Calu3 (cell line): Measurements from ENCODE around the gene COPS9. TPM values are rescaled to one million over a fixed set of nuclear protein-coding genes. Genes with fewer than 3 reads are reported as not detected.

Experiments
- BruUV-seq: library from RNA; stranded (reverse); fragments of 400-500 nt; replicated peaks from 2 replicates; lab custom pipeline; 2021; lab: Mats Ljungman, UMichigan
- CTCF ChIA-PET: fragments of 300-600 bp; sonication (Branson Sonifier 250); formaldehyde crosslinking; loops from one replicate; lab custom pipeline; 2022; ENCODE audit warnings: antibody characterized with exemption; lab: Charles Lee
- DNase-seq: peaks from one replicate; pipeline ENCODE4 v3.0.0; 2022
- H3K27ac Mint-ChIP-seq: one replicate; pipeline ENCODE4 v1.8.0; 2022; ENCODE audit warnings: mixed read lengths; ENCODE audit not compliant: unreplicated experiment
- H3K27me3 Mint-ChIP-seq: one replicate; pipeline ENCODE4 v1.8.0; 2022; ENCODE audit warnings: mixed read lengths; ENCODE audit not compliant: unreplicated experiment
- H3K36me3 Mint-ChIP-seq: one replicate; pipeline ENCODE4 v1.8.0; 2022; ENCODE audit warnings: mild to moderate bottlenecking, moderate library complexity, mixed read lengths; ENCODE audit not compliant: insufficient read depth, unreplicated experiment
- H3K4me1 Mint-ChIP-seq: one replicate; pipeline ENCODE4 v1.8.0; 2022; ENCODE audit warnings: mild to moderate bottlenecking, low read depth, mixed read lengths; ENCODE audit not compliant: unreplicated experiment
- H3K4me3 Mint-ChIP-seq: one replicate; pipeline ENCODE4 v1.8.0; 2022; ENCODE audit warnings: mild to moderate bottlenecking, low read depth, moderate library complexity, mixed read lengths; ENCODE audit not compliant: unreplicated experiment
- H3K9me3 Mint-ChIP-seq: one replicate; pipeline ENCODE4 v1.8.0; 2022; ENCODE audit warnings: low read depth, mixed read lengths; ENCODE audit not compliant: unreplicated experiment
- CTCF ChIP-seq: fragments of 200-600 bp; IDR thresholded peaks from one replicate; pipeline ENCODE4 v1.8.0; 2022; ENCODE audit warnings: antibody characterized with exemption; ENCODE audit not compliant: unreplicated experiment
- intact Hi-C: fragments of 100-400 bp; cut with micrococcal nuclease; formaldehyde crosslinking; loops from one replicate; pipeline ENCODE4 v1.10.0; 2022; ENCODE audit not compliant: unreplicated experiment
- total RNA-seq: library from RNA; stranded (reverse); gene quantifications from 2 replicates; pipeline ENCODE4 v1.2.3, GENCODE V29; 2022

Gene COPS9
- total RNA-seq, 1 experiment from 2014 or later, result 106 TPM

GRCh38 chr2:240182476-240182875 is 46.4 kb upstream of the COPS9 start:
- Mint-ChIP-seq H3K36me3 (no peaks in the 10 kb centered on the region), H3K27me3 (peaks cover 72% of the 10 kb centered on the region), H3K27ac (no peak overlapping the region), H3K9me3 (no peaks in the 10 kb centered on the region), H3K4me3 (no peak overlapping the region), H3K4me1 (no peaks in the 10 kb centered on the region)
- no peak for DNase-seq
- intact Hi-C loops, result no loop called here
- BruUV-seq, result no TSS peak
- TF ChIP-seq CTCF, result no peak
- CTCF ChIA-PET, result no interaction called here

GRCh38 chr2:240182001-240182400 is 45.9 kb upstream of the COPS9 start:
- CTCF ChIA-PET, result no interaction called here
- intact Hi-C loops, result no loop called here
- Mint-ChIP-seq H3K27ac (no peak overlapping the region), H3K9me3 (no peaks in the 10 kb centered on the region), H3K27me3 (peaks cover 77% of the 10 kb centered on the region), H3K4me1 (no peaks in the 10 kb centered on the region), H3K36me3 (no peaks in the 10 kb centered on the region), H3K4me3 (no peak overlapping the region)
- BruUV-seq, result no TSS peak
- DNase-seq, result no peak
- no peak for TF ChIP-seq CTCF

GRCh38 chr2:240179941-240180666 is 44.0 kb upstream of the COPS9 start:
- H3K36me3 Mint-ChIP-seq, result no peaks in the 10 kb centered on the region
- DNase-seq, result no peak
- CTCF ChIA-PET, result no interaction called here
- H3K27ac Mint-ChIP-seq, result no peak overlapping the region
- TF ChIP-seq CTCF, result no peak
- intact Hi-C loops, result no loop called here
- H3K4me1 Mint-ChIP-seq, result no peaks in the 10 kb centered on the region
- H3K27me3 Mint-ChIP-seq, result peaks cover 96% of the 10 kb centered on the region
- no TSS peak for BruUV-seq
- no peaks in the 10 kb centered on the region for H3K9me3 Mint-ChIP-seq
- no peak overlapping the region for H3K4me3 Mint-ChIP-seq

- intact Hi-C loops, result no loop called here
- Mint-ChIP-seq H3K36me3 (no peaks in the 10 kb centered on the region), H3K27ac (no peak overlapping the region), H3K4me3 (no peak overlapping the region), H3K9me3 (no peaks in the 10 kb centered on the region), H3K27me3 (peaks cover 100% of the 10 kb centered on the region), H3K4me1 (no peaks in the 10 kb centered on the region)
- no peak for DNase-seq
- no peak for TF ChIP-seq CTCF
- CTCF ChIA-PET, result no interaction called here
- BruUV-seq, result no TSS peak
Observed at GRCh38 chr2:240179186-240179815, 43.2 kb upstream of the COPS9 start.
